GM10847 (cell line): ENCODE results near the gene FAM124A.

ENCODE experiments used
- POLR2A ChIP-seq: IDR thresholded peaks from 2 replicates; pipeline ENCODE4 v1.6.1; 2011; ENCODE audit not compliant: insufficient read length; ENCODE audit errors: extremely low read depth

The FAM124A gene

DNA sequence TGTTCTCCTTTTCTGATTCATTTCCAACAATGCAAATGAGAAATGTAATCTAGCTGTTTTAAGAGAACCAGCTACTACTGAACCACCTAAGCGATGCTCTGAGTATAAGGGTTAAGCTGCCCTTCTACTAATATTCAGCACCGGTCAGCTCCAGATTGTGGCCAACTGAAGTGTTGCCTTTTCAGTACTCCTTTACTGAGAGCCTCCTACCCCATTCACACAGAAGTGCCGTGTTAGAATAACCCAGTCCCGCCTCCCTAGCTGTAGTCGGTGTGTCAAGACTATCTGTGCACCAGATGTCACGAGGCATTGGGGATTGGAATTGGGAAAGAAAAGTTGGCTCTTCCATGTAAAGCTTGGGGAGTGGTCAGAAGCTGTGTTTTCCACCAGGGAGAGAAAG is 45.4 kb downstream of the FAM124A start:
- no peak for TF ChIP-seq POLR2A

DNA sequence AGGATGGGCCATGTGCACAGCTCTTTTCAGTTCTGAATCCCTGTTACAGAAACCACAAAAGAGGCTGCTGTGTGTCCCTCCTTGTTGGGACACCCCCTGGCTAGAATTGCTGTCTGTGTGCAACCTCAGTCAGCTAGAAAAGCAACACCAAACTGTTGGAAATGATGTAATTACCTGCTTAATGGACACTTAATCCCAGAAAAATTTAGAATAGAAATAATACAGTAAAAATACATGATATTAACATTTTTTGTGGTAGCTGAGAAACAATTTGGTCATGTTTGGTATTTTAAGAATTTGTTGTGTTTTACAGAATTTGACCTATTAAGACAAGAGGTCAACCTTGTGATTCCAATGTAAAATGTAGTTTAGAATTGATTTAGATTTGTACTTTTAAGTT is 46.8 kb downstream of the FAM124A start:
- no peak for TF ChIP-seq POLR2A

- TF ChIP-seq POLR2A, result no peak
Measured at GRCh38 chr13:51270623-51271415, 48.6 kb downstream of the FAM124A start.

GRCh38 chr13:51271528-51272085 is 49.4 kb downstream of the FAM124A start:
- TF ChIP-seq POLR2A, result no peak

DNA sequence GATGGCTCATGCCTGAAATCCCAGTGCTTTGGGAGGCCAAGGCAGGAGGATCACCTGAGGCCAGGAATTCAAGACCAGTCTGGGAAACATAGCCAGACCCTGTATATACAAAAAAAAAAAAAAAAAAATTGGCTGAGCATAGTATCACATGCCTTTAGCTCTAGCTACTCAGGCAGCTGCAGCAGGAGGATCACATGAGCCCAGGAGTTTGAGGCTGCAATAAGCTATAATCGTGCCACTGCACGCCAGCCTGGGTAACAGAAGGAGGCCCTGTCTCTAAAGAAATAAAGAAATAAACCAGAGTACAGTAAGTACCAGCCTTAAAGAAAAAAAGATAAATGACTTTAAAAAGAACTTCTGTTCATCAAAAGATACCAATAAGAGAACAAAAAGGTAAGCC is 52.9 kb downstream of the FAM124A start:
- no peak for TF ChIP-seq POLR2A

GRCh38 chr13:51276636-51277035 is 54.4 kb downstream of the FAM124A start:
- TF ChIP-seq POLR2A, result no peak

DNA sequence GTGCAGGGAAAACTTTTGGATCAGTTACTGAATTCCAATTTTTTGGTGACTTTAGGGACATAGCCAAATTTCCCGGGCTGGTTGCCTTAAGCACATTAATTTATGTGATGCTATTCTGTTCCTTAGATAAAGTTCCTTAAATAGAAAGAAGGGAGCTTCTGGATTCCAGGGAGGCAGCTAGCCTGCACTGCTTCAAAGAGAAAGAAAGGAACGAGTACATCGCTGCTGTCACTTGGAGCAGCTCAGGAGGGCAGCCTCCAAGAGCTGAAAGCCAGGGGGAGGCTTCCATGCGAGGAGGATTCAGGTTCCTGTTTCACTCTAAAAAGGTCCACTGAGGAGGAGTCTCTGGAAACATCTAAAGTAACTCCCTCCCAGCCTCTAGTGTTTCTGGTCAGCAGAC is 55.7 kb downstream of the FAM124A start:
- no peak for TF ChIP-seq POLR2A

- no peak for TF ChIP-seq POLR2A
Measured at GRCh38 chr13:51278426-51279130, 56.4 kb downstream of the FAM124A start.

GRCh38 chr13:51280379-51280940 is 58.3 kb downstream of the FAM124A start:
- no peak for TF ChIP-seq POLR2A

DNA sequence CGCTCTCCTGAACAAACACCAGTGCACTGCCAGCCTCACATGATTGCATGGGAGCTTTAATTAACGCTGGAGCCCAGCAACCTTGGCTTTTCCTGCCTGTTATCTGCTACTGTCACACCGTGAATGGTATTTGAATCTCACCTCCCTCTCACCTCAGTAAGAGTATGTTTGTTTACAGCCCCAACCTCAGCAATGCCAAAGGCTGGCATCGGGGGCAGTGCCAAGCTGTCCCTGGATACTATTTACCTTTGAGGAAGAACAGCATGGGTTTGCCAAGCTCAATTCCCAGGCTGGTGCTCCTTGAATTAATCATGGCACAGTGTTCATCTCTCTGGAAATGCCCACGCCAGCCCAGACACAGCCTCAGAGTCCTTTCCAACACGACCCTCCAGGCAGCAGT is 60.1 kb downstream of the FAM124A start:
- no peak for TF ChIP-seq POLR2A

DNA sequence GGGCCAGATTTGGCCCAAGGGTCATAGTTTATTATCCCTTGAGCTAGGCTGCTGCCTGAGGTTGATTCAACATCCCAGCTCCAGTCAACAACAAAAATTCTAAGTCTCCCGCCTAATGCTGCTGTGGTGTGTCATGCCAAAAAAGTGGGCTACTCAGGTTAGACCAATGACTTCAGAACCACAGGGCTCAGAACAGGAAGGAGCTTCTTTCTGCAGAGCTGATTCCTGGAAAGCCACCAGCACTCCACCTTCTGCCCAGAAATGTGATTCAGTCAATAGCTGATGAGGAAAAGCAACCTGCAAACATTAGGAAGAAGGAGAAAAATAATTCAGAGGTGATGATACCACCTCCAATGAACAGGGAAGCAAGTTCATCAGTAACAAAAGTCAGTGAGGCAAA is 61.2 kb downstream of the FAM124A start:
- TF ChIP-seq POLR2A, result no peak

DNA sequence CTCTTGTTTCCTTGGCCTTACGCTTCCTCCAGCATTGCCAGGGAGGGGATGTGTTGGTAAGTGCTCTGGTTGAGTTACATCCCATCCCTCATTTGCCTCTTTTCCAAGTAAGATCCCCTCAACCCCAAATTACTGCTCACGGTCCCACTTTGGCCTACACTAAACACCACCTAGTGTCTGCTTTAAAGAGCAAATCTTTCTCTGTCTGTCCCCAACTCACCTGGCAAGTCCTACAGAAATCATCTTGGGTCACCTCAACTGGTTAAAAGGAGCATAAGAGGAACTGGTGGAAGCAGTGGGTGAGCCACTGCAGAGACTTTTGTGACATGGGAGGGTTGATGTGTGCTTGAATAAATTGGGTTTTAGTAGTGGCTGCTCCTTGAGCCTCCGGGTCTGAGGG is 62.1 kb downstream of the FAM124A start:
- no peak for TF ChIP-seq POLR2A

DNA sequence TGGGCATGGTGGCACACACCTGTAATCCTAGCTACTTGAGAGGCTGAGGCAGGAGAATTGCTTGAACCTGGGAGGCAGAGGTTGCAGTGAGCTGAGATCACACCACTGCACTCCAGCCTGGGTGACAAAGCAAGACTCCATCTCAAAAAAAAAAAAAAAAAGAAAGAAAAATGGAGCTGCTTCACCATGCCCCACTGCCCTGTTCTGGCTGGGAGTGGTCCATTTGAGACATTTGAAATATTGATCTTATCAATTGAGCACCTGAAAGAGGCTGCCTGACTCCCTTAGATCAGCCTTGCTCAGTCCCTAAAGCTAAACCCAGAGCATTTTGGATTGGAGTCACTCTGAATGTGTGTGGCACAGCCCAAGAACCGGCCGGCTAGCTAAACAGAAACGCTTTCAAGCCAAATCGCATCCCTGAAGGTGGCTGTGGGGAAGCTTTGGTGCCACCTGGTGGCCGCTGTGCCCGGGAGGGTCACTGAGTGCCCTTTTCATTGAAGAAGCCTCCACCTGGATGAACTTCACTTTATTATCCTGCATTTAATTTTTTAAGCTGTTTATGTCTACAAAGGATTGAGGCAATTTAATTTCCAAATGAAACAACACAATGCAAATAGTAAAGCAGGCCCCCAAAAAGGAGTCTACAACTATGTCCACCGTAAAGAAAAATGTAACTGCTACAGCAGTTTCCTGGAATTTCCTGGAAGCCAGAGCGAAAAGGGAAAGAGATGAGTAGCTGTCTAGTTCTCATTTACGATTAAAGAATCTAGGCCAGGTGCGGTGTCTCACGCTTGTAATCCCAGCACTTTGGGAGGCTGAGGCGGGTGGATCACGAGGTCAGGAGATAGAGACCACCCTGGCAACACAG is 64.2 kb downstream of the FAM124A start:
- TF ChIP-seq POLR2A, result no peak

DNA sequence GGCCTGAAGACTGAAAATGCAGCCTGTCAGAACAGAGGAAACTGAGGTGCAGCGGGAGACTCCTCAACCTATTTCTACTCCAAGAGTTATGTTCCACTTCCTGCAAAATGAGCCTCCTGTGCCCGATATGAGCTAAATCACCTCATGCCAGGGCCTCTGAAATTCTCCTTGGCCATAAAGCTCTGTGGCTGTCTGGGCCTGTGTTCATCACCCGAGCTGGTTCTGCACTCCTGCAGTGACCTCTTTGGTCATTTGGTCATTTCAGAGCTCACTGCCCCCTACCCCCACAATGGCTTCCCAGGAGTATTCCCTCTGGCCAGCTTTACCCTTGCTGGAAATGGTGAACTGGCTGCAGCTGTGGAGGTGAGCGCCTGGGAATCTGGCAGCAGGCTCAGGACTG is 65.6 kb downstream of the FAM124A start:
- no peak for TF ChIP-seq POLR2A

DNA sequence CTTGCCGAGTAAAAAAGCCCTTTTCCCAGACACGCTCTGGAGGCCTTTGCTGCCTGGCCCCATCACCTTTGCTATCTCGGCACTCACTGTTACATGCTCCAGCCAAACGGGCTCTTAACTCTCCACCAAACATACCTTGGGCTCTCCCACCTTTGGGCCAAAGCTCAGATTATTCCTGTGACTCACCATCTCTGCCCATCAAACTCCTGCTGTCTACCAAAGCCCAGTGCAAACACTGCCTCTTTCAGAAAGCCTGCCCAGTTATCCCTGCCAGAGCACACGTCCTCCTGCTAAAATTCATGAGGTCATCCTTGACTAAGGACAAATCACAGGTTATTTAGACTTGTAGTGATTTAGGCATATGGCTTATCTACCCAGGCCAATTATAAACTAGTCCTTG is 69.1 kb downstream of the FAM124A start:
- TF ChIP-seq POLR2A, result no peak
